ENCODE results near the gene NCLN. TPM values are rescaled to one million over a fixed set of nuclear protein-coding genes. Genes with fewer than 3 reads are reported as not detected.

The NCLN gene
- total RNA-seq, 4 donors from 2014 or later: 27.3 to 59.6 (median 40.8) TPM

GRCh38 chr19:3154957-3155736 lies 30.6 kb upstream of the NCLN start:
- H3K4me1 ChIP-seq: peaks cover 8 to 17% (median 12%) of the 10 kb centered on the region in 3 donors
- peaks cover 0 to under 1% (median 0%) of the 10 kb centered on the region in 4 donors for H3K27me3 ChIP-seq
- peak; percentile 32 for DNase-seq
- H3K4me3 ChIP-seq: peak overlapping the region in 1 of 4 donors; percentile 34
- WGBS, 2 donors: 60 to 69% methylated on average over 10 to 12 of the region's 21 CpGs
- H3K9me3 ChIP-seq: no peaks in the 10 kb centered on the region
- peaks cover 0 to 86% (median 20%) of the 10 kb centered on the region in 3 donors for H3K36me3 ChIP-seq
- intact Hi-C loops (cut with DNase I): no loop called here
- peak overlapping the region in 3 of 4 donors; percentile 16 to 86 (median 48) for H3K27ac ChIP-seq
- TF ChIP-seq CTCF (IDR thresholded peaks at IDR 0.05): no peak

DNA sequence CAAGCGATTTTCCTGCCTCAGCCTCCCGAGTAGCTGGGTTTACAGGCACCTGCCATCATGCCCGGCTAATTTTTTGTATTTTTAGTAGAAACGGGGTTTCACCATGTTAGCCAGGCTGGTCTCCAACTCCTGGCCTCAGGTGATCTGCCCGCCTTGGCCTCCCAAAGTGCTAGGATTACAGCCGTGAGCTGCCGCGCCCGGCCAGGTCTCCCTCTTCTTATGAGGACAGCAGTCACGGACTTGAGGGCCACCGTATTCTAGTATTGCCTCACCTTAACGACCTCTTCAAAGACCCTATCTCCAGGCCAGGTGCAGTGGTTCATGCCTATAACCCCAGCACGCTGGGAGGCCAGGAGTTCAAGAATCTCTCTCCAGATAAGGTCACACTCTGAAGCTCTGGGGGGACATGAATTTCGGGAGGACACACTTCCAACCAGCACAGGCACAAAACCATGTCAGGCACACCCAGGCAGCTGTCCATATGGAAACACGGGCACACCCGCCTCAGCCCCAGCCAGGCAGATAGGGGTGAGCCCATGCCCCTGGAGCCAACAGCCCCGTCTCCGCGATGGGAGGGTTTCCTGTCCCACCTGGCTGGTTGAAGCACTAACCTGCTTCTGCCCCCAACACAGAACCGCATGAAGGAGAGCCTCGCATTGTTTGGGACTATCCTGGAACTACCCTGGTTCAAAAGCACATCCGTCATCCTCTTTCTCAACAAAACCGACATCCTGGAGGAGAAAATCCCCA lies 28.5 kb upstream of the NCLN start:
- no peak for TF ChIP-seq CTCF (IDR thresholded peaks at IDR 0.05)
- no peak for TF ChIP-seq POLR2A (IDR thresholded peaks at IDR 0.05)
- Histone ChIP-seq H3K4me3 (no peak overlapping the region), H3K27me3 (no peaks in the 10 kb centered on the region), H3K9me3 (no peaks in the 10 kb centered on the region), H3K27ac (no peak overlapping the region), H3K36me3 (peaks cover 0 to 86% (median 4%) of the 10 kb centered on the region in 3 donors), H3K4me1 (peaks cover 8 to 24% (median 12%) of the 10 kb centered on the region in 3 donors)
- WGBS, 2 donors: 67 to 82% methylated on average over 7 to 12 of the region's 23 CpGs
- no peak for DNase-seq
- intact Hi-C loops (cut with DNase I): no loop called here

GRCh38 chr19:3159565-3159964 lies 26.2 kb upstream of the NCLN start:
- DNase-seq: no peak
- WGBS, 2 donors: 75 to 79% methylated on average over 8 of the region's 8 CpGs
- peaks cover 7 to 27% (median 11%) of the 10 kb centered on the region in 3 donors for H3K4me1 ChIP-seq
- H3K4me3 ChIP-seq: no peak overlapping the region
- H3K36me3 ChIP-seq: peaks cover 0 to 98% (median 4%) of the 10 kb centered on the region in 3 donors
- H3K27ac ChIP-seq: no peak overlapping the region
- no peaks in the 10 kb centered on the region for H3K27me3 ChIP-seq
- intact Hi-C loops (cut with DNase I): no loop called here
- H3K9me3 ChIP-seq: no peaks in the 10 kb centered on the region
- TF ChIP-seq POLR2A (IDR thresholded peaks at IDR 0.05) (no peak), CTCF (IDR thresholded peaks at IDR 0.05) (no peak)

DNA sequence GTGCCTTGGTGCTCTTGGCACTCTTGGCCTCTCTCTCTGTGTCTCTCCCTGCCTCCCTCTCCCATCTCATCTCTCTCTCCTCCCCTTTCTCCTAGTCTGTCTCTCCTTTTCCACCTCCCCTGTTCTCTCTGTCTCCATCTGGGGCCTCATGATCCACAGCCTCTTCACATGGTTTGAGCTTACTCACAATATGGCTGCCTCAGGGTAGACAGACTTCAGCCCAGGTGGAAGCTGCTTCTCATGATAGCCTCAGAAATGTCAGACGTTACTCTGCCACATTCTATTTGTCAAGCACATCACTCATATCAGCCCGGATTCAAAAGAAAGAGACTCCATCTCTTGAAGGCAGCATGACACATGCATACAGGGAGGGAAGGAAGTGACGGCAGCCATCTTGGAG lies 25.5 kb upstream of the NCLN start:
- 69 to 72% methylated on average over 2 to 3 of the region's 3 CpGs for WGBS, 2 donors
- H3K27me3 ChIP-seq: no peaks in the 10 kb centered on the region
- TF ChIP-seq POLR2A (IDR thresholded peaks at IDR 0.05) (no peak), CTCF (IDR thresholded peaks at IDR 0.05) (no peak)
- intact Hi-C loops (cut with DNase I): loop anchor here (5.0 kb wide), 1 partner anchor 83 kb away; no protein-coding TSS in a partner anchor
- H3K4me3 ChIP-seq: no peak overlapping the region
- peaks cover under 1 to 21% (median 6%) of the 10 kb centered on the region in 3 donors for H3K4me1 ChIP-seq
- peaks cover 0 to 100% (median 4%) of the 10 kb centered on the region in 3 donors for H3K36me3 ChIP-seq
- H3K27ac ChIP-seq: no peak overlapping the region
- no peak for DNase-seq
- H3K9me3 ChIP-seq: no peaks in the 10 kb centered on the region

- Histone ChIP-seq H3K36me3 (peaks cover 0 to 100% (median 4%) of the 10 kb centered on the region in 3 donors), H3K4me1 (peaks cover 0 to 14% (median 0%) of the 10 kb centered on the region in 3 donors), H3K27ac (no peak overlapping the region), H3K4me3 (no peak overlapping the region), H3K9me3 (no peaks in the 10 kb centered on the region), H3K27me3 (no peaks in the 10 kb centered on the region)
- intact Hi-C loops (cut with DNase I): loop anchor here (5.0 kb wide), 1 partner anchor 84 kb away; no protein-coding TSS in a partner anchor
- 79 to 96% methylated on average over 4 of the region's 4 CpGs for WGBS, 2 donors
- TF ChIP-seq CTCF (IDR thresholded peaks at IDR 0.05) (no peak), POLR2A (IDR thresholded peaks at IDR 0.05) (no peak)
- no peak for DNase-seq
Measured at GRCh38 chr19:3161453-3161852, 24.3 kb upstream of the NCLN start.
